Vagina (tissue), 2 donors: ENCODE measurements around the gene RFC3. TPM values are rescaled to one million over a fixed set of nuclear protein-coding genes. Genes with fewer than 3 reads are reported as not detected.

Experiments used
- DNase-seq, 2 donors: peaks; one replicate each; pipeline ENCODE4 v3.0.0-alpha.2; 2017; ENCODE audit errors: extremely low spot score in 2 of 2
- H3K27ac ChIP-seq: fragments of 200-600 bp; sonication (generic); one replicate; pipeline ENCODE4 v1.5.1; 2019
- H3K27me3 ChIP-seq: fragments of 200-600 bp; sonication (generic); one replicate; pipeline ENCODE4 v1.5.1; 2019
- H3K36me3 ChIP-seq, 2 donors: fragments of 200-600 bp; sonication (generic); one replicate each; pipeline ENCODE4 v1.5.1; 2017 to 2019
- H3K4me1 ChIP-seq: fragments of 200-600 bp; sonication (generic); one replicate; pipeline ENCODE4 v1.5.1; 2019
- H3K4me3 ChIP-seq, 2 donors: fragments of 200-600 bp; sonication (generic); 1 replicate in 1 of 2; 2 replicates in 1 of 2; pipeline ENCODE4 v1.5.1; 2016 to 2019
- H3K9me3 ChIP-seq: fragments of 200-600 bp; sonication (generic); one replicate; pipeline ENCODE4 v1.5.1; 2019
- CTCF ChIP-seq, 3 experiments: fragments of 450-650 bp in 2 of 3; fragments of 200-600 bp in 1 of 3; sonication (generic) in 1 of 3; IDR thresholded peaks; one replicate each; pipeline ENCODE4 v1.5.1; 2017 to 2019; ENCODE audit warnings: antibody characterized with exemption in 3 of 3, mild to moderate bottlenecking in 2 of 3, moderate library complexity in 2 of 3
- POLR2A ChIP-seq, 2 donors: fragments of 450-650 bp; IDR thresholded peaks; one replicate each; pipeline ENCODE4 v1.6.1; 2017; ENCODE audit warnings: antibody characterized with exemption in 2 of 2, mild to moderate bottlenecking in 2 of 2, moderate library complexity in 2 of 2
- POLR2AphosphoS5 ChIP-seq, 2 donors: sonication (generic); formaldehyde crosslinking; IDR thresholded peaks; one replicate each; pipeline ENCODE4 v1.9.0; 2017; ENCODE audit warnings: antibody characterized with exemption in 2 of 2, mild to moderate bottlenecking in 2 of 2, low read depth in 1 of 2; ENCODE audit not compliant: insufficient read depth in 1 of 2
- intact Hi-C: fragments of 100-400 bp; cut with DNase I; formaldehyde crosslinking; loops from one replicate; pipeline ENCODE4 v1.15.1; 2023
- total RNA-seq: library from RNA; depleted of rRNA; stranded (reverse); fragments of >200 nt; gene quantifications from one replicate; pipeline ENCODE4 v1.2.3, GENCODE V29; 2016

The RFC3 gene
- total RNA-seq, 1 donor from 2014 or later = 8.6 TPM

- H3K27me3 ChIP-seq = no peaks in the 10 kb centered on the region
- intact Hi-C loops = no loop called here
- TF ChIP-seq CTCF (IDR thresholded peaks at IDR 0.05) (no peak), POLR2A (IDR thresholded peaks at IDR 0.05) (no peak), POLR2AphosphoS5 (IDR thresholded peaks at IDR 0.05; ENCODE audit: insufficient read depth in 1 of 2, low read depth in 1 of 2) (no peak)
- no peak overlapping the region for H3K27ac ChIP-seq
- DNase-seq = no peak
- no peaks in the 10 kb centered on the region for H3K9me3 ChIP-seq
- no peaks in the 10 kb centered on the region for H3K4me1 ChIP-seq
- H3K36me3 ChIP-seq = no peaks in the 10 kb centered on the region
- no peak overlapping the region for H3K4me3 ChIP-seq
Observed at GRCh38 chr13:33849211-33849610, 31.3 kb downstream of the RFC3 start.

GRCh38 chr13:33855371-33855895, 37.5 kb downstream of the RFC3 start:
- H3K4me3 ChIP-seq = no peak overlapping the region
- H3K9me3 ChIP-seq = no peaks in the 10 kb centered on the region
- H3K27ac ChIP-seq = no peak overlapping the region
- H3K27me3 ChIP-seq = no peaks in the 10 kb centered on the region
- no peak for DNase-seq
- no peaks in the 10 kb centered on the region for H3K4me1 ChIP-seq
- intact Hi-C loops = no loop called here
- TF ChIP-seq CTCF (IDR thresholded peaks at IDR 0.05) = no peak
- TF ChIP-seq POLR2A (IDR thresholded peaks at IDR 0.05) = no peak
- TF ChIP-seq POLR2AphosphoS5 (IDR thresholded peaks at IDR 0.05; ENCODE audit: insufficient read depth in 1 of 2, low read depth in 1 of 2) = no peak
- H3K36me3 ChIP-seq = no peaks in the 10 kb centered on the region

GRCh38 chr13:33859691-33860303, 41.8 kb downstream of the RFC3 start:
- Histone ChIP-seq H3K9me3 (no peaks in the 10 kb centered on the region), H3K4me3 (no peak overlapping the region), H3K4me1 (no peaks in the 10 kb centered on the region), H3K27me3 (no peaks in the 10 kb centered on the region), H3K27ac (no peak overlapping the region), H3K36me3 (no peaks in the 10 kb centered on the region)
- intact Hi-C loops = no loop called here
- TF ChIP-seq CTCF (IDR thresholded peaks at IDR 0.05) (no peak), POLR2AphosphoS5 (IDR thresholded peaks at IDR 0.05; ENCODE audit: insufficient read depth in 1 of 2, low read depth in 1 of 2) (no peak), POLR2A (IDR thresholded peaks at IDR 0.05) (no peak)
- no peak for DNase-seq

GRCh38 chr13:33860526-33860925, 42.6 kb downstream of the RFC3 start:
- Histone ChIP-seq H3K27me3 (no peaks in the 10 kb centered on the region), H3K36me3 (no peaks in the 10 kb centered on the region), H3K4me1 (no peaks in the 10 kb centered on the region), H3K4me3 (no peak overlapping the region), H3K27ac (no peak overlapping the region), H3K9me3 (no peaks in the 10 kb centered on the region)
- intact Hi-C loops = no loop called here
- no peak for TF ChIP-seq POLR2A (IDR thresholded peaks at IDR 0.05)
- no peak for TF ChIP-seq POLR2AphosphoS5 (IDR thresholded peaks at IDR 0.05; ENCODE audit: insufficient read depth in 1 of 2, low read depth in 1 of 2)
- no peak for TF ChIP-seq CTCF (IDR thresholded peaks at IDR 0.05)
- no peak for DNase-seq

- no peaks in the 10 kb centered on the region for H3K9me3 ChIP-seq
- H3K4me3 ChIP-seq = no peak overlapping the region
- TF ChIP-seq POLR2A (IDR thresholded peaks at IDR 0.05) = no peak
- TF ChIP-seq CTCF (IDR thresholded peaks at IDR 0.05) = no peak
- TF ChIP-seq POLR2AphosphoS5 (IDR thresholded peaks at IDR 0.05; ENCODE audit: insufficient read depth in 1 of 2, low read depth in 1 of 2) = no peak
- H3K27ac ChIP-seq = no peak overlapping the region
- intact Hi-C loops = no loop called here
- no peaks in the 10 kb centered on the region for H3K36me3 ChIP-seq
- no peaks in the 10 kb centered on the region for H3K4me1 ChIP-seq
- H3K27me3 ChIP-seq = no peaks in the 10 kb centered on the region
- DNase-seq = no peak
Observed at GRCh38 chr13:33862016-33862415, 44.1 kb downstream of the RFC3 start.
